DND-41 (cell line): ENCODE measurements around the gene NTF4.

Source experiments
- ATAC-seq: fragments of 200-7000 bp; cut with Tn5 transposase; 3 replicates; pipeline ENCODE4 v1.9.1; 2021; ENCODE audit warnings: low read depth; ENCODE audit not compliant: insufficient read depth
- DNase-seq: peaks from one replicate; pipeline ENCODE4 v3.0.0-alpha.2; 2020
- H2AFZ ChIP-seq: 2 replicates; pipeline ENCODE4 v1.6.0; 2012; ENCODE audit warnings: low read depth, low read length
- H3K27ac ChIP-seq: 2 replicates; pipeline ENCODE4 v1.5.1; 2012; ENCODE audit warnings: low read length, inconsistent platforms
- H3K27me3 ChIP-seq: fragments of 200-600 bp; sonication (generic); 2 replicates; pipeline ENCODE4 v1.6.0; 2012; ENCODE audit warnings: low read length, mild to moderate bottlenecking, inconsistent platforms; ENCODE audit not compliant: insufficient read depth, poor library complexity
- H3K36me3 ChIP-seq: 2 replicates; pipeline ENCODE4 v1.5.1; 2012; ENCODE audit warnings: low read length, inconsistent platforms; ENCODE audit not compliant: insufficient read depth
- H3K4me1 ChIP-seq: 2 replicates; pipeline ENCODE4 v1.5.1; 2012; ENCODE audit warnings: mild to moderate bottlenecking, low read length; ENCODE audit not compliant: insufficient read depth
- H3K4me2 ChIP-seq: 2 replicates; pipeline ENCODE4 v1.6.0; 2012; ENCODE audit warnings: mild to moderate bottlenecking, moderate library complexity, low read length, inconsistent platforms; ENCODE audit not compliant: insufficient read depth
- H3K4me3 ChIP-seq, 2 experiments: fragments of 200-600 bp in 1 of 2; shearing (Covaris generic) in 1 of 2; 2 replicates each; pipeline ENCODE4 v1.5.1; 2012 to 2016; ENCODE audit warnings: inconsistent platforms in 2 of 2, low read length in 2 of 2, mild to moderate bottlenecking in 2 of 2, low read depth in 1 of 2, moderate library complexity in 1 of 2
- H3K79me2 ChIP-seq: 2 replicates; pipeline ENCODE4 v1.6.0; 2012; ENCODE audit warnings: low read length, inconsistent platforms; ENCODE audit not compliant: insufficient read depth
- H3K9ac ChIP-seq: 2 replicates; pipeline ENCODE4 v1.6.0; 2012; ENCODE audit warnings: low read depth, mild to moderate bottlenecking, inconsistent platforms, low read length, moderate library complexity
- H3K9me3 ChIP-seq: 2 replicates; pipeline ENCODE4 v1.5.1; 2012; ENCODE audit warnings: low read length, moderate library complexity, mild to moderate bottlenecking, inconsistent platforms; ENCODE audit not compliant: insufficient read depth, severe bottlenecking
- H4K20me1 ChIP-seq: 2 replicates; pipeline ENCODE4 v1.6.0; 2012; ENCODE audit warnings: low read length; ENCODE audit not compliant: insufficient read depth
- EZH2 ChIP-seq: IDR thresholded peaks from 3 replicates; pipeline ENCODE4 v1.6.1; 2012; ENCODE audit warnings: borderline replicate concordance, low read depth, mild to moderate bottlenecking, moderate library complexity, low read length, inconsistent platforms; ENCODE audit not compliant: severe bottlenecking
- TF ChIP-seq, protein P1 (sequence below): IDR thresholded peaks from 2 replicates; pipeline ENCODE4 v1.5.1; 2012; ENCODE audit warnings: borderline replicate concordance, low read length, moderate library complexity, mild to moderate bottlenecking; ENCODE audit not compliant: poor library complexity, severe bottlenecking; ENCODE audit errors: extremely low read depth

Gene NTF4

DNA sequence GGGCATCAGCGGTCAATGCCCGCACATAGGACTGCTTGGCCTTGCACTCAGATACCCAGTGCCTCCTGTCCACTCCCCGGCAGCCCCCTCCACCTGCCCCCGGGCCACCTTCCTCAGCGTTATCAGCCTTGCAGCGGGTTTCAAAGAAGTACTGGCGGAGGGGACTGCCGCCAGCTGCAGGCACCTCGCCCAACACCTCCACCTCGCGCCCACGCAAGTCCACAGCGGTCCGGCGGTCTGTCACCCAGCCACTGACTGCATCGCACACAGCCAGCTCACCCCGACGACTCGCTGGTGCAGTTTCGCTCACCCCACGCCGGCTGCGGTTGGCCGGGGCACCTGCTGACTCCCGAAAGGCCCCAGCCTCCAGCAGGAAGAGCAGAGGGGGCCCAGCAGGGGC lies 3.2 kb downstream of the NTF4 start:
- H3K27me3 ChIP-seq = peaks cover 10% of the 10 kb centered on the region
- no peaks in the 10 kb centered on the region for H3K4me1 ChIP-seq
- ATAC-seq = no peak
- H3K4me3 ChIP-seq = no peak overlapping the region
- no peak overlapping the region for H3K27ac ChIP-seq
- H3K9ac ChIP-seq = no peak overlapping the region
- H2AFZ ChIP-seq = no peak overlapping the region
- no peaks in the 10 kb centered on the region for H3K79me2 ChIP-seq
- TF ChIP-seq, protein P1, sequence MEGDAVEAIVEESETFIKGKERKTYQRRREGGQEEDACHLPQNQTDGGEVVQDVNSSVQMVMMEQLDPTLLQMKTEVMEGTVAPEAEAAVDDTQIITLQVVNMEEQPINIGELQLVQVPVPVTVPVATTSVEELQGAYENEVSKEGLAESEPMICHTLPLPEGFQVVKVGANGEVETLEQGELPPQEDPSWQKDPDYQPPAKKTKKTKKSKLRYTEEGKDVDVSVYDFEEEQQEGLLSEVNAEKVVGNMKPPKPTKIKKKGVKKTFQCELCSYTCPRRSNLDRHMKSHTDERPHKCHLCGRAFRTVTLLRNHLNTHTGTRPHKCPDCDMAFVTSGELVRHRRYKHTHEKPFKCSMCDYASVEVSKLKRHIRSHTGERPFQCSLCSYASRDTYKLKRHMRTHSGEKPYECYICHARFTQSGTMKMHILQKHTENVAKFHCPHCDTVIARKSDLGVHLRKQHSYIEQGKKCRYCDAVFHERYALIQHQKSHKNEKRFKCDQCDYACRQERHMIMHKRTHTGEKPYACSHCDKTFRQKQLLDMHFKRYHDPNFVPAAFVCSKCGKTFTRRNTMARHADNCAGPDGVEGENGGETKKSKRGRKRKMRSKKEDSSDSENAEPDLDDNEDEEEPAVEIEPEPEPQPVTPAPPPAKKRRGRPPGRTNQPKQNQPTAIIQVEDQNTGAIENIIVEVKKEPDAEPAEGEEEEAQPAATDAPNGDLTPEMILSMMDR = no peak
- no peak for TF ChIP-seq EZH2
- no peaks in the 10 kb centered on the region for H4K20me1 ChIP-seq
- no peak for DNase-seq
- no peak overlapping the region for H3K4me2 ChIP-seq
- no peaks in the 10 kb centered on the region for H3K36me3 ChIP-seq
- no peaks in the 10 kb centered on the region for H3K9me3 ChIP-seq

DNA sequence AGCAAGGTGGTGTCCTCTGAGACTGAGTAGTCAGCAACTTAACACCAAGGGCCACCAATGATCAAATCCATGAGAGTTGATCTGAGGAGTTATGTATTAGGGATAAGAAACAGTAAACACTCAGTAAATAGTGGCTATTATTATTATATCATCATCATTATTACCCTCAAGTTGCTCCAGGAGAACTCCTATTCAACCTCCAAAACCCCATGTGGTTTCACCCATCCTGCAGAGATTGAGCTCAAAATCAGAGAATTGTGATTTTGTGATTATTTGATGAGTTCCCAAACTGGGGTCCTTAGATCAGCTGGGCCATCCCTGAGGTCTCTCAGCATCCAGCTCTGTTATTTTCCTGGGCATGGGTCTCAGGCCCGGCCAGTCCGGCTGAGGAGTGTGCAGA lies 3.6 kb downstream of the NTF4 start:
- TF ChIP-seq, protein P1 = no peak
- TF ChIP-seq EZH2 = no peak
- no peaks in the 10 kb centered on the region for H4K20me1 ChIP-seq
- no peaks in the 10 kb centered on the region for H3K9me3 ChIP-seq
- no peak for ATAC-seq
- H3K79me2 ChIP-seq = no peaks in the 10 kb centered on the region
- no peak overlapping the region for H3K9ac ChIP-seq
- H2AFZ ChIP-seq = no peak overlapping the region
- H3K36me3 ChIP-seq = no peaks in the 10 kb centered on the region
- peaks cover 9% of the 10 kb centered on the region for H3K27me3 ChIP-seq
- no peaks in the 10 kb centered on the region for H3K4me1 ChIP-seq
- no peak overlapping the region for H3K4me2 ChIP-seq
- H3K4me3 ChIP-seq = no peak overlapping the region
- DNase-seq = no peak
- no peak overlapping the region for H3K27ac ChIP-seq

DNA sequence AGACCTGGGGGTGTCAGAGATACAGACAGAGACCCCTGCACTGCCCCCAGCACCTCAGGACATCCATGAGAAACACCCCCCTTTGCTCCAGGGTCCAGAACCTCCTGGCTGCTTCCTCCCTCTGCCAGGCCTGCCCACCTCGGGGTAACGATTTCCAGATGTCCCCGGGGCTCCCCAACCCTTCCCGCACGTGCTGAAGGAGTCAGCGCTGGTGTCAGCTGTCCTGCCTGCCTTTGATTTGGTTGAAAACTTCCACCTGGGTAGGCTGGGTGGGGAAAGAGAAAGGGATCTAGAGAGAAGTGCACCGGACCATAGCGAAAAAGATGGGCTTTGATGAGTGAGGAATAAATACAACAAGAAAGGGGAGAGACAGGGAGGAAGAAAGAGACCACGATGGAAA lies 5.6 kb downstream of the NTF4 start:
- ATAC-seq = no peak
- Histone ChIP-seq H2AFZ (no peak overlapping the region), H4K20me1 (no peaks in the 10 kb centered on the region), H3K4me2 (no peak overlapping the region), H3K27ac (no peak overlapping the region), H3K4me1 (no peaks in the 10 kb centered on the region), H3K9me3 (no peaks in the 10 kb centered on the region), H3K79me2 (no peaks in the 10 kb centered on the region), H3K36me3 (no peaks in the 10 kb centered on the region), H3K9ac (no peak overlapping the region), H3K27me3 (peaks cover 4% of the 10 kb centered on the region), H3K4me3 (no peak overlapping the region)
- TF ChIP-seq, protein P1 = no peak
- no peak for TF ChIP-seq EZH2
- DNase-seq = no peak

DNA sequence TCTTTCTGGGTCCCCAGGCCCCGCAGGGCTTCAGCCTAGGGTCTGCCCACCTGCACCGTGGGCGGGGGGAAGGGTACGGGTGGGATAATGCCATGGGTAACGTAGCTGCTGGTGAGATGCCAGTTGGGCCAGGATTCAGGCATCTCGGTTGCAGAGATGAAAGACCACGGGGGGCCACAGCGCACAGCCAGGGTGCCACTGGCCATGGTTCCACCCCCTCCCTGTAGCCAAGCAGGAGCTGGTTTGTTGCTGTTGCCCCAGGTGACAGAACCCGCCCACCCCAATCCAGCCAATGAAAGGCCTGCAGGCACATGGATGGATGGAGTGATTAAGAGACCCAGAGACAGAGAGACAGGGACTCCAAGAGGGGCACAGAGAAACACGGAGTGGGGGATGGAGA lies 6.1 kb downstream of the NTF4 start:
- TF ChIP-seq, protein P1 = no peak
- no peak for TF ChIP-seq EZH2
- DNase-seq (peak; percentile 20), ATAC-seq (no peak)
- no peak overlapping the region for H2AFZ ChIP-seq
- no peak overlapping the region for H3K4me2 ChIP-seq
- no peak overlapping the region for H3K4me3 ChIP-seq
- no peak overlapping the region for H3K9ac ChIP-seq
- H4K20me1 ChIP-seq = no peaks in the 10 kb centered on the region
- H3K27ac ChIP-seq = no peak overlapping the region
- peaks cover 4% of the 10 kb centered on the region for H3K27me3 ChIP-seq
- no peaks in the 10 kb centered on the region for H3K79me2 ChIP-seq
- H3K9me3 ChIP-seq = no peaks in the 10 kb centered on the region
- H3K36me3 ChIP-seq = no peaks in the 10 kb centered on the region
- no peaks in the 10 kb centered on the region for H3K4me1 ChIP-seq
